Cerebellar cortex (tissue), 1 donor: ENCODE results near the gene LRRC72.
"Not testable (repeated sequence)": the region's sequence is repeated elsewhere in the genome, so short reads cannot be mapped to it uniquely, and the experiment has no call there.

ENCODE experiments used
- DNase-seq: peaks from one replicate; pipeline ENCODE4 v3.0.0-alpha.2; 2015; ENCODE audit warnings: low spot score

LRRC72 gene

DNA sequence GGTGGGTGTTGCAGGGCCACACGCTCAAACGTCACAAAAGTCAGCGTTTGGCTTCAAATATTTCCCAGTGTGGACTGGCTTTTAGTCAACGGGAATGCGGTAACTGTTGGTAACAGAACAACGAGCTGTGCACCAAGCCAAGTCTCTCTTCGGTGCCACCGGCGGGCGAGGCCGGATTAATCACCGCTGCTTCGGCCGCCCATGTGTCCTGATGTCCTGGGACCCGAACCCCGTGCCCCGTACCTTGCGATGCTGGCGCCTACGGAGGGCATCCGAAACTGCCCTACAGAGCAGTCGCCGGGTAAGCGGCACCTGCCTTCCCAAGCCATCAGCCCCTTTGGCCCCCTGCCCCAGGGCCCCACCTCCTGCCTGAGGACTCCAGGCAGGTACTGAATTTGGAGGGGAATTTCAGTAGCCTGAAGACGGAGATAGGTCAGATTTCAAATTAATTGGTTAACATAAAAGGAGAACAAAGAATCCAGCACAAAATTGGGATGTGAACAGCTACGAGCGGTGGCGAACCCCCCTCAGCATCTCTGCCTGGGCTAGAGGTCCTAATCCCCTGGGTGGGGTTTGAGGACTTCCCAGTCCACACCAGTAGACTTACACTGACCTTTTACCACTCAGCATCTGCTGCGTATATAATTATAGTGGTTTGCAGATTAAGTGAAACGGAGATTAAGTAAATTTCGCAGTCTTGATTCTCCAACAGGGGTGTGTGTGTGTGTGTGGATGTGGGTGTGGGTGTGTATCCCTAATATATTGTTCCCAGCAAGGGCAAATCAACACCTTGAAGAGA, at the start of gene LRRC72:
TSS of gene LRRC72 (plus strand) at position 84 of the 799 bp plus-strand sequence. CDS start at position 212, 128 bp downstream.
- DNase-seq: no peak

DNA sequence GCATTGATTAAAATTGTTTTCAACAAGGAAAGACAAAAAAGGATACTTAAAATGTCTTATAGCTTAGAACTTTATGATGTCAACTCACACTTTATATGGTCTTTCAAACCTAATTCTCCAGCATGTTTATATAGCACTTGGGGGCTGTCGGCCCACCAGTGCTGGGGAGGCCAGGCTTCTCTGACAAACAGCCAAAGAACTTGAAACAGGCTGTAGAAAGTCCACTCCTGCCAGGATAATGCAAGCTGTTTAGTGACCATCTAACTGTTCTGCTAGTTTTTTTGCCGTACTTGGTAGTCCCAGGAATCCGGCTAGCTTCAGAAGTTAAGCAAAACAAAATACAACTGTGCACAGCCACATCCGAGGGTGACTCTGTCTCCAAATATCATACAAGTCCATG, 47.5 kb upstream of the LRRC72 start:
- DNase-seq: no peak

DNA sequence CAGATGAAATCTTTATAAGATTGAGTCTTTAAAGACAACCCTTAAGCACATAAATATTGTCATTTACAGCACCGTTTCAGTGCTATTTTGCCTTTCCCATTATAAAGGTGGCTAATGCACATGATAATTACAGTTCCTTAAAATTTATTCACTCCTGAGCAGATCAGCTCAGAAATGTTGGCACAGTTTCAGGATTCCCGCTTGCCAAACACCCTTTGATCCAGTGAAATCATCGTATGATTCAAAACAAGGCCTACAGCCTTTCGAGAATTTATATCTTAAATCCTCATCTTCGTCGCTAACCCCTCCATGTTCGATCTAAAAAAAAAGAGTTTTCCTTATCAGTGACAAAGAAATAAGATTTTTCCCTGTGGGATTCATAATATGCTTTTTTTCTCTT, 47.0 kb upstream of the LRRC72 start:
- DNase-seq: no peak

DNA sequence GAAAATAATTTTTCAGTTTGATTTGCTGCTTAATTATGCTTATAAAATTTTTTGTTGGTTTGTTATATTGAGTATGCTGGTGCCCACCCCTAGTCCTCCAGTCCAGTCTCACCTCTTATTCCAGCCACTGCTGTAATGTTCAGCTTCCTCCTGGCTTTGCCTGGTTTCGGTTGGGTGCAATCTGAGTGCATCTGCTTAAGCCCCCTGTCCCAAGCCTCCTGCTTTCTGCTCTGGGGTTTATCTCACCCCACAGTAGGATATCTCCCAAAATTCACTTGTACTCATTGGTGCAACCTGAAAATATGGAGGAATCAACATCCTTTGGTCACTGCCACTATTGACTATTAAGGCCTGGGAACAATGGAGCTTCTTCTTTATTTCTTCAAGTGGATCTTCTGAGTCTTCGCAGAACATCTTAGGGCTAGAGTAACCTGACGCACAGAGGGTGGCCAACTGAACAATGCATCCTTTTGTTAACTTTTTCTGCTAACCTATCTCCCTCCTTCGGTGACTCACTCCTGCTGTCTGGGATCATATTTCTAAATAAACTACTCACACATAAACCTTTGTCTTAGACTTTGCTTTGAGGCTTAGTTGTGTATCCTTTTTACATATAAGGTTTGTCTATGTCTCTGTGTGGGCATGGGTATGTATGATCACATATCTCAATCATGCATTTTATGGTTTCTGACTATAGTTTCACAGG, 42.0 kb upstream of the LRRC72 start:
- DNase-seq: no peak

DNA sequence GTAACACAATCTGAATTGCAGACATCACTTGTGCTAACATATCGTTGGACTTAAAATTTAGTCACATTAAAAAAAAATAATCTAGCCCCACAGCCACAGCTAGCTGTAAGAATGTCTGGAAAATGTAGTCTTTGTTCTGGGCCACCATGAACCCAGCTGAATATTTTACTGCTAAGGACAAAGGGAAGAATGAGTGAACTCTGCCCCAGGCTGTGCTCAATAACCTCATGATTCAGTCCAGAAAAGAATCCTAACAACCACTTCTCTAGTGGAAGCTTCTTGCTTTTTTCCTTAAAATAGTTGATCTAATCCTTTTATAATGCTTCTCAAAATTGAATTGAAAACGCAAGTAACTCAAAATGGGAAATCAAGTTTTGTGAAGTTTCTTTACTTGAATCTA, 35.5 kb upstream of the LRRC72 start:
- no peak for DNase-seq

DNA sequence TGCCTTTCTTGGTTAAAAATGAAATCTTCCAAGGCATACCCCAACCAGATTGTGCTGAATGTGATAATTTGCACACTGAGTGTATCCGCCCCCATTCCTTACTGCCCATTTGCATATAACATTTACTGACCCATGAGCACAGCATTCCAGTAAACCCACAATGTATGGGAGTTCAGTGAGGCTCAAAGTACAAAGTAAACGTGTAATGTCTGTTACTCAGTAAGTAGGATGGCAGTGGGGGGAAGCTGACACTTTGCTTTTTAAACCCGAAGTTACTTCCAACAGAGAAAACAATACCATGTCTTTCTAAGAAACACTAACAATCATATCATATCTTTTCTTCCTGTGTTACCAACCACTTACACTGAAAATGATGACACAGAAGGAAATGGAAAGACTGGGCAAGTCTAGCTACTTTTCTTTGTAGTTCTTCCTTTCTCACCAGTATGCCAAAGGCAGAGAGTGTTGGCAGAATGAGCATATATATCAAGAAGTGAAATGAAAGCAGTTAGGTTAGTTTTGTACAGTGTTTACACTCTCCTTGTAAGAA, 34.0 kb upstream of the LRRC72 start:
- no peak for DNase-seq

DNA sequence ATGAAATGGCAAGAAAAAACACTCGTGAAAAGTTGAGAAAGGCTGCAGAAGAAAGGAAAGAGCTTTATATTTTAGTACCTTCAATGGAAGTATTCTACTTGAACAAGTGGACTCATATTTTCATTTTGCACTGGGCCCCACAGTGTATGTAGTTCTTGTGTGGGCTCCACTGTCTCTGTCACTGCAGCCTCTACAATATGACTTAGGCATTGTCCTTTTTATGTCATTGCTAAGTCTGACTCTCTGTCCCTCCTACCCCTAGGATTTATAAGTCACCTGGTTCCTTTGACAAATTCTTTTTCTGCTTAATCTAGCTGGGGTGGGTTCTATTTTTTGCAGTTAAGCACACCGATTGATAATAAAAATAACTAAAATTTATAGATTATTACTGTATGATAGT, 33.4 kb upstream of the LRRC72 start:
- DNase-seq: no peak

DNA sequence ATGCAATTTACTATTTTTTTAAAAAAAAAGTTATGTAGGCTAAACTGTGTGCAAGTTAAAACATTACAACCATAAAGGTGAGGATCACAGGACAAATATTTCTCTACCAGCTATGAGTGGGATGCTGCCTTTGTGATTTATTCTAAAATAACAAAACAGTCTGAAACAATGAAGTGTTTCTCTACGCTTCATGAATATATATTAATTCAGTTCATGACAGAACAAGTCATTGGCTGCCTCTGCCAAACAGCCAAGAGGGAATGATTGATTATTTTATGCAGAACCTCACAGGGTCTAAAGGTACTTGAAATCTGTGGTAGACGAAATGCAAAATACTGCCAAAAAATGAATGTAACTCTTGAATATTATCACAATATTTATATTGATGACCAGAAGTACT, 32.1 kb upstream of the LRRC72 start:
- DNase-seq: no peak

DNA sequence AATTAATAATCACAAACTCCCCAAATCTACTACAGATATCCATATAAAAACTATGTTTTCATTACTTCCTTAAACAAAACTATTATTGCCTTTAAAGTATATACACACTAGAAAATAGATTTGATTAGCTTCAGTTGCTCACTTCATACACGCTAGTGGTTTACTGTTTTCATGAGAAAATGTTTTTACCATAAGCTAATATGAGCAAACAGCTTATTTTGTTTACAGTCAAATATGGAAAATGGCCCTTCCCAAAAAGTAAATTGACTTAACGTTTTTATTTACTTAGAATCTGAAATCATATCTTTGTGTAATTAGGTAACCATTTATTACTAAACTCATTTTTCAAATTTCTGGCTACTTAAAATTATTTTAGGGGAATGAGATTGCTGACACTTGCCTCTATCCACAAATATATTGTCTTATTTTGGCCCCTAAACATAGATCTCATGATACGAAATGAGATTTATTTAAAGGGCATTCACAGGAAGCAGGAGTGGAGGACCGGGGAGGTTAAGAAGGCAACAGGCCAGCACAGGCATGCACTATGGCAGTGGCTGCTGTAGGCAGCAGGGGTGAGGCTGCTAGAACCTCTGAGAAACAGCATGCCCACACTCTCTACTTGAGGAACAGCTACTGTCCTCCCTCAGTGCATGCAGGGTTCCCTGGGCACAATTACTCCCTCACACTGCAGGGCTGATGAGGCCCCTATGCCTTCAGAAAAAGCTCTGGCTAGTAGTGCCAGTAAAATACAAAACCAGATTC, 31.5 kb upstream of the LRRC72 start:
- no peak for DNase-seq

DNA sequence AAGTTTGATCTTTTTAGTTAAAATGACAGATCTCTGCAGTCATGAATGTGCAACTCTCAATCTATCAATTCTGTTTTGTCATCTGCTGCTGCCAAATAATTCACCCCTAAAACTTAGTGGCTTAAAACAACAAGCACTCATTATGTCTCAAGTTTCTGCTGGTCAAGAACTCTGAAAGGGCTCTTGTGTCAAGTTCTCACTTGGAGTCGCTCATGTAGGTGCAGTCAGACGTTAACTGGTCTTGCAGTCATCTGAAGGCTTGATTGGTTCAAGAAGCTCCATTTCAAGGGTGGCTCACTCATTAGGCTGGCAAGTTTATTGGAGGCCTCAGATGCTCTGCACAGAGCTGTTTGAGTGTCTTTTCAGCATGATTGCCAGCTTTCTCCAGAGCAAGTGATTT, 28.5 kb upstream of the LRRC72 start:
- no peak for DNase-seq

DNA sequence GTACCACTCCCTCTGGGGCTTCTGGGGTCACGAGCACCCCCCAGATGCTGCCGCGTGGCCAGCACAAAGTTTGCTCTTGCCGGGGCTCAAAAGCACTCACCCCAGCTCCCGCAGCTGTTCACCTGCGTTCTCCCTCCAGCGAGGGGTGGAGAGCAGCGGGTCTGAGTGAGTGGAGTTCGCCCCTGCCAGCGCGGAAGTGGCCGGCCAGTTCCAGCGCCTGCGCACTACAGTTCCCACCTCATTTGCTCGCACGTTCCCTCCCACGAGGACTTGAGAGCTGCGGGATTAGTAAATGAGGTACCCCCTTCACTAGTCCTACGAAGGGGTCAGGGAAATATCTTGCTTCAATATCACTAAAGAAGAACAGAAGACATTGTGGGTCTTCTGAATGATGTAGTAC, 24.3 kb upstream of the LRRC72 start:
- no peak for DNase-seq

DNA sequence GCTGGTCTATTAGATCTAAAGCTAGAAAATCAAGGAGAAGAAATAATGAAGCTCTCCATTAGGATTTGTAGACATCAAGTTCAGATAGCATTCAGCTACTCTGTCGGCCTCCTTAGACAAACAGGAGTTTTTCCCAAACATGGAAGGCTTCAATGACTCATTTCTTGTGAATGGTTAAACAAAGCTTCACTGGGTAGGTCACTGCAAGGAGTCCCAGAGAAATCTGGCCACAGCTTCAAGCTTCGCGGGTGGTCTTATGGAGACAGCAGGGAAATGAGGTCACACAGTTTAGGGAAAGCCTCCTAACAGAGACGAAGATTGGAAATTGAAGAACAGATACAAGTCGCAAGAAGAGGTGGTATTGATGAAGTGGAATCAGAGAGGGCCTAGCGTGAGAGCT, 22.6 kb upstream of the LRRC72 start:
- no peak for DNase-seq

DNA sequence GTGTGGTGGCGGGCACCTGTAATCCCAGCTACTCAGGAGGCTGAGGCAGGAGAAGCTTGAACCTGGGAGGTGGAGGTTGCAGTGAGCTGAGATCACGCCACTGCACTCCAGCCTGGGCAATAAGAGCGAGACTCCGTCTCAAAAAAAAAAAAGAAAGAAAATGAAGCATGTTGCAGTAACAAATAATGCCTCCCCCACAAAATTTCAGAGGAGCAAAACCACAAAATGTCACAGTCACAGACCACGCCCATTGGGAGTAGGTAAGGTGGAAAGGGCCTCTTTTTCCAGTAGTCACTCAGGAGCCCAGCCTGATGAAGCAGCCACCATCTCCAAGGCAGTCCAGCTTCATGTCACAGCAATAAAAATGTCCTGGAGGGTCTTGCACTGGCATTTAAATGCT, 20.2 kb upstream of the LRRC72 start:
- DNase-seq: not testable (repeated sequence)

DNA sequence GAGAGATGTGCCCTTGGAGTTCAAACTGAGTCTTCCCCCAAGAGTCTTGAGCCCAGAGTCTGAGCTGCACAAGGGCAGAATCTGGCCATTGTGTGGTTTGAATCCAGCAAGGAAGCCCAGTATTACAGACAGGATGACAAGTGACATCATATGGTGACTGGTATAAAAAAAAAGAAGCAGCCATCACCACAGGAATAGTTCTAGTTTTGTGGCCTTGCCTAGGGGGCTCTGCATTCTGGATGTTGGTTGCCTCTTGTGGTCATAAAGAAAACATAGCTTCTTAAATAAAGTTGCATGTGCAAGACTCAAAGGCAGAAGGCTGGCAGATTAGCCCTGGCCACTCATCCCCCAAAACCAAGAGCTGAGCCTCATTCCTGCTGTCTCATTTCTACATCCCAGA, 16.8 kb upstream of the LRRC72 start:
- DNase-seq: no peak

DNA sequence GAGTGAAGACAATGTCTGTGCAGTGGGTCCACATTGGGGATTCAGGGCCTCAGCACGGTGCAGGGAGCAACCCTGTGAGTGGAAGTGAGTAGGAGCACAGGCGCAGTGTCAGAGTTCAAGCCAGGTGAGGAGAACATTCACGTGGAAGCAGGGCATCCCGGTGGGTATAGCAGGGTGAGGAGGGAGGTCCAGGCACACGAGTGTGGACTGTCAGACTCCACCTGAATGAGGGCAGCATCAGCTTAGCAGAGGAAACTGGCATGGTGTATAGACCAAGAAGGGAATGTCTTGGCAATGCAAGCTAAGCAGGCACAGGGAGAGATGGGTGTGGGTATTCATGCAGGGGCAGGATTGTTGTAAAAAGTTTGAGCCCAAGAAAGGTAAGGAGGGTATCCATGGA, 15.3 kb upstream of the LRRC72 start:
- DNase-seq: no peak

DNA sequence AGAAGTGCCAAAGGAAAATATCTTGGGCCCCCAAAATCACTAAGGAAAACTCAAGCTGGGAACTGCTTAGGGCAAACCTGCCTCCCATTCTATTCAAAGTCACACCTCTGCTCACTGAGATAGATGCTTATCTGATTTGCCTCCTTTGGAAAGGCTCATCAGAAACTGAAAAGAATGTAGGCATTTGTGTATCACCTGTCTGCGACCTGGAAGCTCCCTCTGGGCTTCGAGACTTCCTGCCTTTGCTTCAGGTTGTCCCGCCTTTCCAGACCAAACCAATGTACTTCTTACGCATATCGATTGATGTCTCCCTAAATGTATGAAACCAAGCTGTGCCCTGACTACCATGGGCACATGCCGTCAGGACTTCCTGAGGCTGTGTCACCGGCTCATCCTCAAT, 14.5 kb upstream of the LRRC72 start:
- DNase-seq: no peak

DNA sequence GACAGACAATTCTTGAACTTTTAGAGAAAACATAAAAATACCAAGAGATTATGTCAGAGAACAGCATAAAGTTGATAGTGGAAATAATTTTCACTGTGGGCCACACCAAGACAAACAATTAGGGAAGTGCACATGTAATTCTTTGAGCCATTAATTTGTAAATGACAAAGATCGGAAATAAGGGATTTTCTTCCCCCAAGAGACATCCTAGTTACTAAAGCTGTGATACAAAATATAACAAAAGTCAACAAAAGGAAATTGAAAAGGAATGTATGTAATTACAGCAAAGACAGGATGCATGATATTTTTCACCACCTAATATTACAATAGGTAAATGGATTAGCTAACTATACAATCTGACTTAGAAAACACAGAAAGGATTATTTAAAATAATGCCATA, 12.4 kb upstream of the LRRC72 start:
- no peak for DNase-seq

DNA sequence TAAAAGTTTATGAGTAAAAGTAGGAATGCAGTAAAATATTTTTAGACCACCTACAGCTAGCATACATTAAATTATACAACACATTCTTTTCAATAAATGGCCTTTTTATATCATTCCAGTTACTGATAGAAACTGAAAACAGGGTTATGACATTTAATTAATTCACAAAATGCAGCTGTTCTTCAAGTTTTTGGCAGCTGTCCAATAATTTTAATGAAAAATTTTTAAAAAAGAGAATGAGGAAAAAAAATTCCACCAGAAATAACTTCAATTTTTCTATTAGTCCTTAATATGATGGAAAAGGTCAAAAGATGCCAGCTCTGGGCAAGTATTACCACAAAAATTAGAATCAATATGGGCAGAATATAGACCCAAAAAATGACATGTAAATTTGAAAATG, 11.9 kb upstream of the LRRC72 start:
- DNase-seq: no peak

DNA sequence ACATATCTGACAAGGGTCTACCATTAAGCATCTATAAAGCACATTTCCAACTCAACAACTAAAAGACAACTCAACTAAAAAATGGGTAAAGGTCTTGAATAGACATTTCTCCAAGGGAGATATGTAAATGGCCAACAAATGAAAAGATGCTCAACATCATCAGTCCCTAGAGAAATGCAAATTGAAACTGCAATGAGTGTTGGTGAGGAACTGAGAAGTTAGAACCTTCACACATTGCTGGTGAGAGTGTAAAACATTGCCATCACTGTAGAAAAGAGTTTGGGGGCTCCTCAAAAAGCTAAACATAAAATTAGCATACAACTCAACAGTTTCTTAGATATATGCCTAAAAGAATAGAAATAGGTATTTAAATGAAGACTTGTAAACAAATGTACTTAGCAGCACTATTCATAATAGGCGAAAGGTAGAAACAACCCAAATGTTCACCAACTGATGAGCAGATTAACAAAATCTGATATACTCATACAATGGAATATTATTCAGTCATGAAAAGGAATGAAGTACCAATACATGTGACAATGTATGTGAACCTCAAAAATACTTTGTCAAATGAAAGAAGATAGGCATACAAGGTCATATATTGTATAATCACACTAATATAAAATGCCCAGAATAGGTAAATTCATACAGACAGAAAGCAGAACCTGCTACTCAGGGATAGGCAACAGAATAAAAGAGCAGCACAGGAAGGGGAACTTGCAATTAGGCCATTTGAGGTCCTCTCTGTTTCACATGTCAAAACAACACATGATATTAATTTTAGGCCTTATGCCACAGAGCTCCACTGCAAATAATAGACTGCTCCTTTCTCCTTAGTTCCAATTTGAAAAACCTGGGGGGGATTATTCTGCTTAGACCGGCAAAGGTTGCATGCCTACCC, 10.6 kb upstream of the LRRC72 start:
- no peak for DNase-seq

DNA sequence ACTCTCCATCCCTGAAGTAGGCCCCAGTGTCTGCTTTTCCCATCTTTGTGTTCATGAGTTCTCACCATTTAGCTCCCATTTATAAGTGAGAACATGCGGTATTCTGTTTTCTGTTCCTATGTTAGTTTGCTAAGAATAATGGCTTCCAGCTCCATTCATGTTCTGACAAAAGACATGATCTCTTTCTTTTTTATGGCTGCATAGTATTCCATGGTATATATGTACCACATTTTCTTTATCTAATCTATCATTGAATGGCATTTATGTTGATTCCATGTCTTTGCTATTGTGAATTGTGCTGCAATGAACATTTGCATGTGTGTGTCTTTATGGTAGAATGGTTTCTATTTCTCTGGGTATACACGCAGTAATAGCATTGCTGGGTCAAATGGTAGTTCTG, 6.6 kb upstream of the LRRC72 start:
- not testable (repeated sequence) for DNase-seq

DNA sequence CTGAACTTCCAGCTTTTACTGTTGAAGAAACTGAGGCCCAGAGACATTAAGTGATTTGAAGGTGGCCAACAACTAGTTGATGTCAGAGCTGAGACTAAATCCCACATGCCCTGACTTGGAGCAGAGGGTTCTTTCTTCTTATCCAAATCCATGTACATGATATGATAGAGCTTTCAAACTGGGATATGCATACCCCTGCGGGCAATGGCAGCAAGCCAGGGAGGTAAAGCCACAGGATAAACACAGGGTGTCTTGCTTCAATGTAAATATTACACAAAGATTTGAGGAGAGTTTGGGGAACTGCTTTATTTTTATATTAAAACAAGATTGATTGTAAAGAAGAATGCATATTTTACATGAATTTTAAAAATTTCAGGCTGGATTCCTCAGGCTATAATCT, 2.3 kb upstream of the LRRC72 start:
- DNase-seq: no peak

DNA sequence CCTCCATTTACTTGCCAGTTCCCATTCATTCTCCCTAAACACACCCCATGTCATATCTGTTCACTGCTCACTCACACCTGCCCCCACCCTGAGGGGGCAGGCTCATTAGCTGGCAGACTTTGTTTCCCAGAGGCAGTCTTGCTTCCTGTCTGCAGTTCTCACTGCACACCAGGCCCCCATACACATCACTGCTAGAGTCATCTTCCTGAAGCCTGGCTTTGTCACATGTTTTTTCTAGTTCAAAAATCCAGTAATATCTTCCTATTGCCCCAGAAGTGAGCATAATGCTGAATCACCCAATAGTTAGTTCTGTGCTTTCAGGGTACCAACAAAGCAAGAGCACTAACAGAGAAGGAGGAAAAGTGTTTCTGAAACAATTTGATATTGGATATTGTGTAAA, 1.9 kb downstream of the LRRC72 start:
- no peak for DNase-seq
